WTC11 (cell line): Measurements from ENCODE around the gene MPV17L2. TPM values are rescaled to one million over a fixed set of nuclear protein-coding genes. Genes with fewer than 3 reads are reported as not detected.

Source experiments
- ATAC-seq: fragments of 200-7000 bp; cut with Tn5 transposase; 2 replicates; pipeline ENCODE4 v1.10.0; 2021; ENCODE audit warnings: mild to moderate bottlenecking, moderate library complexity
- CTCF ChIA-PET: fragments of 300-600 bp; sonication (Branson Sonifier 250); formaldehyde crosslinking; loops from one replicate; lab custom pipeline; 2021; ENCODE audit warnings: antibody characterized with exemption; lab: Charles Lee
- POLR2A ChIA-PET: fragments of 350-600 bp; sonication (Branson Sonifier 250); formaldehyde crosslinking; loops from one replicate; lab custom pipeline; 2021; ENCODE audit warnings: antibody characterized with exemption; lab: Charles Lee
- DNase-seq: peaks from one replicate; pipeline ENCODE4 v3.0.0; 2021; ENCODE audit warnings: low spot score
- H3K27ac Mint-ChIP-seq: 2 replicates; pipeline ENCODE4 v1.8.0; 2021; ENCODE audit warnings: mixed read lengths
- H3K27me3 Mint-ChIP-seq: 2 replicates; pipeline ENCODE4 v1.8.0; 2021; ENCODE audit warnings: low read depth, mild to moderate bottlenecking, moderate library complexity, mixed read lengths
- H3K36me3 Mint-ChIP-seq: 2 replicates; pipeline ENCODE4 v1.8.0; 2021; ENCODE audit warnings: mixed read lengths
- H3K4me1 Mint-ChIP-seq: 2 replicates; pipeline ENCODE4 v1.8.0; 2022; ENCODE audit warnings: mixed read lengths
- H3K4me3 Mint-ChIP-seq: 2 replicates; pipeline ENCODE4 v1.8.0; 2021; ENCODE audit warnings: mild to moderate bottlenecking, moderate library complexity, mixed read lengths
- H3K9me3 Mint-ChIP-seq: 2 replicates; pipeline ENCODE4 v1.8.0; 2021; ENCODE audit warnings: mixed read lengths
- AFF4 ChIP-seq: sonication (generic); formaldehyde crosslinking; IDR thresholded peaks from 2 replicates; pipeline ENCODE4 v1.8.1; 2023; ENCODE audit warnings: mild to moderate bottlenecking, missing genetic modification reagents, borderline replicate concordance
- ATF2 ChIP-seq: sonication (generic); formaldehyde crosslinking; IDR thresholded peaks from 2 replicates; pipeline ENCODE4 v1.8.1; 2022; ENCODE audit warnings: low read depth, missing genetic modification reagents, borderline replicate concordance
- ATF3 ChIP-seq: sonication (generic); formaldehyde crosslinking; conservative IDR thresholded peaks from 2 replicates; pipeline ENCODE4 v1.8.1; 2022; ENCODE audit warnings: mild to moderate bottlenecking, missing genetic modification reagents
- CREM ChIP-seq: sonication (generic); formaldehyde crosslinking; IDR thresholded peaks from 2 replicates; pipeline ENCODE4 v1.8.1; 2022; ENCODE audit warnings: mild to moderate bottlenecking, missing genetic modification reagents, moderate library complexity
- GTF2I ChIP-seq: fragments of 250-450 bp; sonication (Bioruptor Pico); conservative IDR thresholded peaks from 2 replicates; pipeline ENCODE4 v1.4.0; 2021; ENCODE audit warnings: mild to moderate bottlenecking
- HMGXB4 ChIP-seq: sonication (generic); formaldehyde crosslinking; IDR thresholded peaks from 2 replicates; pipeline ENCODE4 v1.8.1; 2023; ENCODE audit warnings: mild to moderate bottlenecking, moderate library complexity, missing genetic modification reagents
- MAX ChIP-seq: sonication (generic); formaldehyde crosslinking; IDR thresholded peaks from 2 replicates; pipeline ENCODE4 v1.8.0; 2022; ENCODE audit warnings: mild to moderate bottlenecking, missing genetic modification reagents
- NR2C2 ChIP-seq: sonication (generic); formaldehyde crosslinking; IDR thresholded peaks from 2 replicates; pipeline ENCODE4 v1.8.0; 2022; ENCODE audit warnings: mild to moderate bottlenecking, missing genetic modification reagents
- NR3C1 ChIP-seq: sonication (generic); formaldehyde crosslinking; conservative IDR thresholded peaks from 2 replicates; pipeline ENCODE4 v1.8.1; 2023; ENCODE audit warnings: low read depth, mild to moderate bottlenecking, missing genetic modification reagents
- OVOL2 ChIP-seq: fragments of 250-450 bp; sonication (Bioruptor Pico); IDR thresholded peaks from 2 replicates; pipeline ENCODE4 v1.9.0; 2021; ENCODE audit warnings: mild to moderate bottlenecking, borderline replicate concordance
- SMAD4 ChIP-seq: sonication (generic); formaldehyde crosslinking; IDR thresholded peaks from 2 replicates; pipeline ENCODE4 v1.8.0; 2022; ENCODE audit warnings: mild to moderate bottlenecking, missing genetic modification reagents
- SOX15 ChIP-seq: fragments of 250-450 bp; sonication (Bioruptor Pico); IDR thresholded peaks from 2 replicates; pipeline ENCODE4 v1.9.0; 2021; ENCODE audit warnings: mild to moderate bottlenecking
- ZNF281 ChIP-seq: sonication (generic); formaldehyde crosslinking; IDR thresholded peaks from 2 replicates; pipeline ENCODE4 v1.8.0; 2023; ENCODE audit warnings: mild to moderate bottlenecking, missing genetic modification reagents
- ZNF396 ChIP-seq: fragments of 250-450 bp; sonication (Bioruptor Pico); IDR thresholded peaks from 2 replicates; pipeline ENCODE4 v1.8.0; 2021; ENCODE audit warnings: mild to moderate bottlenecking, moderate library complexity, borderline replicate concordance
- ZNF423 ChIP-seq: fragments of 250-450 bp; sonication (Bioruptor Pico); IDR thresholded peaks from 2 replicates; pipeline ENCODE4 v2.1.2; 2022; ENCODE audit warnings: mild to moderate bottlenecking, moderate library complexity
- ZNF425 ChIP-seq: fragments of 250-450 bp; sonication (Bioruptor Pico); conservative IDR thresholded peaks from 2 replicates; pipeline ENCODE4 v1.9.0; 2021; ENCODE audit warnings: mild to moderate bottlenecking
- total RNA-seq: library from RNA; stranded (reverse); gene quantifications from 3 replicates; pipeline ENCODE4 v1.2.3, GENCODE V29; 2021

The MPV17L2 gene
- total RNA-seq, 1 experiment from 2014 or later: 29.8 TPM

GRCh38 chr19:18231775-18232174 lies 38.8 kb downstream of the MPV17L2 start (continued):
- TF ChIP-seq ZNF425 (CRISPR knock-in tag) (no peak), ATF2 (CRISPR knock-in tag) (no peak), OVOL2 (CRISPR knock-in tag) (no peak)
- TF ChIP-seq, all 79 proteins: peak for 0

- POLR2A ChIA-PET: interaction anchor here (0.6 to 3.2 kb wide), 13 partner anchors 9 to 184 kb away, joined by 3 to 21 read pairs (median 5); partner anchors contain the start of genes JUND and RAB3A
- CTCF ChIA-PET: interaction anchor here (0.6 to 4.6 kb wide), 34 partner anchors 9 to 229 kb away, joined by 3 to 100 read pairs (median 7); partner anchors contain the start of genes ARRDC2, GDF15, JUND and MPV17L2
- Mint-ChIP-seq H3K4me1 (peaks cover 31% of the 10 kb centered on the region), H3K27ac (peak overlapping the region; percentile 95), H3K36me3 (no peaks in the 10 kb centered on the region), H3K9me3 (no peaks in the 10 kb centered on the region), H3K27me3 (peaks cover 13% of the 10 kb centered on the region), H3K4me3 (peak overlapping the region; percentile 78)
- DNase-seq (peak; percentile 81), ATAC-seq (peak; percentile 73)
- TF ChIP-seq MAX (CRISPR knock-in tag) (no peak; the same call in 1 of the 2 replicates), ZNF423 (CRISPR knock-in tag) (peak; percentile 30)
Measured at GRCh38 chr19:18232540-18233223, 39.7 kb downstream of the MPV17L2 start.

- no peaks in the 10 kb centered on the region for H3K9me3 Mint-ChIP-seq
- H3K36me3 Mint-ChIP-seq: no peaks in the 10 kb centered on the region
- H3K4me1 Mint-ChIP-seq: peaks cover 31% of the 10 kb centered on the region
- peak; percentile 79 for ATAC-seq
- no peak overlapping the region for H3K27ac Mint-ChIP-seq
- ChIA-PET POLR2A (interaction anchor here (0.5 to 3.2 kb wide), 12 partner anchors 9 to 226 kb away, joined by 3 to 21 read pairs (median 5); partner anchors contain the start of genes JUND and RAB3A), CTCF (interaction anchor here (0.6 to 4.6 kb wide), 31 partner anchors 9 to 556 kb away, joined by 3 to 100 read pairs (median 7); partner anchors contain the start of genes ARRDC2, GDF15, JUND and MPV17L2)
- H3K27me3 Mint-ChIP-seq: peaks cover 12% of the 10 kb centered on the region
- DNase-seq: peak; percentile 93
- H3K4me3 Mint-ChIP-seq: peak overlapping the region; percentile 78
- 0 out of 2 replicates have a peak, but pooled peaks have one; percentile 5 for TF ChIP-seq ZNF396 (CRISPR knock-in tag)
- peak; percentile 93 for TF ChIP-seq SMAD4 (CRISPR knock-in tag)
- peak; percentile 89 for TF ChIP-seq CREM (CRISPR knock-in tag)
- peak; percentile 87; the same call in 1 of the 2 replicates for TF ChIP-seq NR3C1
- 0 out of 2 replicates have a peak, but pooled peaks have one; percentile 53 for TF ChIP-seq ATF3 (CRISPR knock-in tag)
- TF ChIP-seq ZNF281 (CRISPR knock-in tag): peak; percentile 65
- no peak for TF ChIP-seq SOX15 (CRISPR knock-in tag)
- TF ChIP-seq AFF4 (CRISPR knock-in tag): no peak
- TF ChIP-seq GTF2I (CRISPR knock-in tag): no peak
- TF ChIP-seq HMGXB4 (CRISPR knock-in tag): peak; percentile 97
- TF ChIP-seq NR2C2 (CRISPR knock-in tag): no peak; the same call in 1 of the 2 replicates
Measured at GRCh38 chr19:18233224-18233825, 40.3 kb downstream of the MPV17L2 start.
